Kidney (tissue), 14 donors: ENCODE measurements around the gene FMNL2. TPM values are rescaled to one million over a fixed set of nuclear protein-coding genes. Genes with fewer than 3 reads are reported as not detected.

Source experiments
- DNase-seq, 5 donors: peaks; one replicate each; pipeline ENCODE4 v3.0.0-alpha.2; 2013 to 2020
- FAIRE-seq: peaks from 2 replicates; lab custom pipeline; 2012; peaks lifted over from hg19 to GRCh38; lab: Jason Lieb, UNC
- H3K27ac ChIP-seq, 2 donors: one replicate each; pipeline ENCODE4 v1.7.0; 2013; ENCODE audit warnings: low read depth in 2 of 2, low read length in 2 of 2, inconsistent platforms in 1 of 2
- H3K27me3 ChIP-seq: one replicate; pipeline ENCODE4 v1.7.1; 2013; ENCODE audit warnings: low read length, inconsistent platforms; ENCODE audit not compliant: control insufficient read depth, insufficient read depth
- H3K36me3 ChIP-seq, 3 donors: one replicate each; pipeline versions ENCODE4 v1.7.0 to v1.7.1; 2013; ENCODE audit warnings: low read length in 3 of 3, control low read depth in 1 of 3, inconsistent platforms in 1 of 3; ENCODE audit not compliant: insufficient read depth in 3 of 3, control insufficient read depth in 2 of 3
- H3K4me1 ChIP-seq, 3 donors: one replicate each; pipeline versions ENCODE4 v1.7.0 to v1.7.1; 2013; ENCODE audit warnings: low read length in 3 of 3, inconsistent platforms in 1 of 3, low read depth in 1 of 3; ENCODE audit not compliant: control insufficient read depth in 2 of 3, insufficient read depth in 2 of 3
- H3K4me3 ChIP-seq, 3 donors: one replicate each; pipeline versions ENCODE4 v1.7.0 to v1.8.1; 2013; ENCODE audit warnings: low read length in 3 of 3, control low read depth in 1 of 3, inconsistent platforms in 1 of 3
- H3K9ac ChIP-seq, 3 donors: one replicate each; pipeline versions ENCODE4 v1.7.0 to v1.7.1; 2013; ENCODE audit warnings: low read length in 3 of 3, control low read depth in 1 of 3, inconsistent platforms in 1 of 3
- H3K9me3 ChIP-seq, 3 donors: one replicate each; pipeline versions ENCODE4 v1.7.0 to v1.7.1; 2013; ENCODE audit warnings: low read length in 3 of 3, control low read depth in 1 of 3, inconsistent platforms in 1 of 3; ENCODE audit not compliant: control insufficient read depth in 2 of 3, insufficient read depth in 1 of 3
- intact Hi-C: fragments of 100-400 bp; cut with DNase I; formaldehyde crosslinking; loops from one replicate; pipeline ENCODE4 v1.11.1; 2022
- polyA plus RNA-seq: library from polyadenylated mRNA; stranded (reverse); fragments of 350-450 nt; fragmentation: Illumina TruSeq; extraction: RNeasy Lipid Tissue Mini Kit (QIAGEN cat#74804); gene quantifications from one replicate; pipeline ENCODE4 v1.2.3, GENCODE V29; 2014; ENCODE audit warnings: low read depth, low replicate concordance; ENCODE audit not compliant: insufficient read depth
- total RNA-seq: library from RNA; stranded (reverse); fragmentation: NEBNext Ultra II Directional; extraction: Animal tissue kit (Norgen Biotek cat#: 25700); gene quantifications from one replicate; pipeline ENCODE4 v1.2.1, GENCODE V29; 2021
- TF ChIP-seq, protein P1 (sequence below): IDR thresholded peaks from 3 replicates; pipeline ENCODE4 v1.5.1; 2012; ENCODE audit warnings: mild to moderate bottlenecking, moderate library complexity, borderline replicate concordance; ENCODE audit not compliant: insufficient read depth; ENCODE audit errors: extremely low read depth
- donor health status: control.
- donor health status: control.
- donor health status: control.
- donor health status: control.
- donor health status: control.
- donor health status: DM: yes; HTN: yes; CAD: no.
- donor health status: Normal renal cell carcinoma (clear cell type).

The FMNL2 gene
- total and polyA plus RNA-seq, 2 donors from 2014 or later, result 10.7 to 39.1 TPM

DNA sequence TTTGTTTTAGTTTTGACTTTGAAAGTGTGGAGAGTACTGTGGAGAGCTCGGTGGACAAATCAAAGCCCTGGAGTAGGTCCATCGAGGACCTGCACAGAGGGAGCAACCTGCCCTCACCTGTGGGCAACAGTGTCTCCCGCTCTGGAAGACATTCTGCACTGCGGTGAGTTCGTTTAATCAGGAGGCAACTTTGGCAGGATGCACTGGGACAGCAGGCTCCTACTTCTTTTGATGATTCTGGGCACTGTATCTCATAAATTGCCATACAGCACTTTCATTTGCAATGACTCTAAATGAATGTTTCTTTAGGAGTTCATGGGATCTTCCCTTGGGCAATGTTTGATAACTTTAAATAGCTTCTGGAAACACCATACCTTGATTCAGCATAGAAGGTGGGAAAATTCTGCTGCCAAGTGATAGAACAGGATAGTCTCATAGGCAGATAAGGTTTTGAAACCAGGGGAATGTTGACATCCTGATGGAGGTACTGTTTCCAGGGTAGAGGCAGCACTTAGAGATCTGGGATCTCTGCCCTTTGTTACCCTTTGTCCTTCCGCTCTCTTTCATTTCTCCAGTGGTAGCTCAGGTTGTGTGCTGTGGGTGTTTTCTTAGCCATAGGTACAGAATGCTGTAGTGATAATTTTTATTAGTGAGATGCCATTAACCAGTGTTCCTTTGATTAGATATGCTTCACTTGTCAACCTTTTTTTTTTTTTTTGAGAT is 226.1 kb downstream of the FMNL2 start:
- FAIRE-seq (no peak), DNase-seq (no peak)
- H3K9me3 ChIP-seq, result no peaks in the 10 kb centered on the region
- TF ChIP-seq, protein P1, sequence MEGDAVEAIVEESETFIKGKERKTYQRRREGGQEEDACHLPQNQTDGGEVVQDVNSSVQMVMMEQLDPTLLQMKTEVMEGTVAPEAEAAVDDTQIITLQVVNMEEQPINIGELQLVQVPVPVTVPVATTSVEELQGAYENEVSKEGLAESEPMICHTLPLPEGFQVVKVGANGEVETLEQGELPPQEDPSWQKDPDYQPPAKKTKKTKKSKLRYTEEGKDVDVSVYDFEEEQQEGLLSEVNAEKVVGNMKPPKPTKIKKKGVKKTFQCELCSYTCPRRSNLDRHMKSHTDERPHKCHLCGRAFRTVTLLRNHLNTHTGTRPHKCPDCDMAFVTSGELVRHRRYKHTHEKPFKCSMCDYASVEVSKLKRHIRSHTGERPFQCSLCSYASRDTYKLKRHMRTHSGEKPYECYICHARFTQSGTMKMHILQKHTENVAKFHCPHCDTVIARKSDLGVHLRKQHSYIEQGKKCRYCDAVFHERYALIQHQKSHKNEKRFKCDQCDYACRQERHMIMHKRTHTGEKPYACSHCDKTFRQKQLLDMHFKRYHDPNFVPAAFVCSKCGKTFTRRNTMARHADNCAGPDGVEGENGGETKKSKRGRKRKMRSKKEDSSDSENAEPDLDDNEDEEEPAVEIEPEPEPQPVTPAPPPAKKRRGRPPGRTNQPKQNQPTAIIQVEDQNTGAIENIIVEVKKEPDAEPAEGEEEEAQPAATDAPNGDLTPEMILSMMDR, result no peak
- intact Hi-C loops, result no loop called here
- no peaks in the 10 kb centered on the region for H3K27me3 ChIP-seq
- no peak overlapping the region for H3K9ac ChIP-seq
- H3K27ac ChIP-seq, result no peak overlapping the region
- H3K4me3 ChIP-seq, result no peak overlapping the region
- no peaks in the 10 kb centered on the region for H3K36me3 ChIP-seq
- H3K4me1 ChIP-seq, result no peaks in the 10 kb centered on the region

DNA sequence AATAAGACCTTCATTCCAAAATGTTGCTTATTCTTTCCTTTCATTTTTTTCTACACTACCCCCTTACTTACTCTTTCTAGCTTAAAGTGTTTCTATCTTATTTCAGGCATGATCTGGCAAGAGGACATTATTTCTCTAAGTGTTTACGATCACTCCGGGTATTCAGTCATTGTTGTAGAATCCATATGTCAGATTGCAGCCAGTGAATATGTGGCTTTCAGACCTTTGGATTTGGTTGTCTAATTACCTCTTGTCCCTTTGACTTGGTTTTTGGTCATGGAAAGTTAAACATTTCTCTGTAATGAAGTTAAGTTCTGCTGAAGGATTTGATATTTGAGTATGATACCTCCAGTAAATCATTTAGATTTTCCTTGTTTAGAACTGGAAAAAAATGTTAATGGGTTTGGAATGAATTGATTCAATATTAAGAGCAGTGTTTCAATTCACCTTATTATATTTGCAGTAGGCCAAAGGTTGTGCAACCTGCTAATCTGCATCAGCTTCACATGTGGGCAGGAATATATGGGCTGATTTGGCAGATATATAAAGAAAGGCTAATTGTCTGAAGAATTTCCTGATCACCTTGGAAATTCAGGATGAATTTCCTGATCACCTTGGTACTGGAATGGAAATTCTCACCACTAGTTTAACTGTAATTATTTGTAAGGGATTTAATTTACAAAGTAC is 227.4 kb downstream of the FMNL2 start:
- H3K36me3 ChIP-seq, result no peaks in the 10 kb centered on the region
- no peaks in the 10 kb centered on the region for H3K9me3 ChIP-seq
- no peak overlapping the region for H3K27ac ChIP-seq
- no peak for FAIRE-seq
- TF ChIP-seq, protein P1, result no peak
- intact Hi-C loops, result no loop called here
- no peak overlapping the region for H3K4me3 ChIP-seq
- H3K9ac ChIP-seq, result no peak overlapping the region
- no peaks in the 10 kb centered on the region for H3K4me1 ChIP-seq
- H3K27me3 ChIP-seq, result no peaks in the 10 kb centered on the region
- DNase-seq, result no peak

DNA sequence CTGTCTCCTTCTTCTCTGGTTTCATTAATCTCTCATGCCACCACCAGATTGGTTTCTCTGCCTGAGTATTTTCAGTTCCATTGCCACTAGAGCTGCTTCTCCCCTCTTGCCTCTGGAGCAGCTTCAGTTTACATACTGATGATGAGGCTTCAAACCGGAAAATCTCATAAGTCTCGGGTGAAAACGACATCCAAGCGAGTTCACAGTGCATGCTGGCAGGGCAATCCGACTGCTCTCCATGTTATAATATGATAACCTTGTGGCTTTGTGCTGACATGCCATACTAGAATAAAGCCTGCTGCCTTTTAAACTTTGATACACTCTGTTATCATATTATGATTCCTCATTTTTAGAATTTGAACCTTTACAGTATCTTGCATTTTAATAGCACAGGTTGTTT is 228.8 kb downstream of the FMNL2 start:
- DNase-seq (no peak), FAIRE-seq (no peak)
- H3K9ac ChIP-seq, result no peak overlapping the region
- intact Hi-C loops, result no loop called here
- no peaks in the 10 kb centered on the region for H3K9me3 ChIP-seq
- H3K4me1 ChIP-seq, result no peaks in the 10 kb centered on the region
- peaks cover 0 to 5% (median 0%) of the 10 kb centered on the region in 3 donors for H3K36me3 ChIP-seq
- TF ChIP-seq, protein P1, result no peak
- no peaks in the 10 kb centered on the region for H3K27me3 ChIP-seq
- no peak overlapping the region for H3K4me3 ChIP-seq
- no peak overlapping the region for H3K27ac ChIP-seq
